ENCODE data around the gene EVI2B. TPM values are rescaled to one million over a fixed set of nuclear protein-coding genes. Genes with fewer than 3 reads are reported as not detected.

EVI2B gene
- total and polyA plus RNA-seq, 12 donors, result 0.77 to 14.2 (median 1.8) TPM

- Histone ChIP-seq H3K27ac (peak overlapping the region in 6 of 10 donors; percentile 0 to 89 (median 20)), H3K36me3 (peaks cover 0 to 14% (median under 1%) of the 10 kb centered on the region in 9 donors), H3K9me3 (no peaks in the 10 kb centered on the region), H3K27me3 (no peaks in the 10 kb centered on the region), H3K4me3 (peak overlapping the region in 7 of 10 donors; percentile 4 to 57 (median 26)), H3K4me1 (peaks cover 0 to 37% (median 7%) of the 10 kb centered on the region in 9 donors)
- 40 to 45% methylated on average over 1 of the region's 1 CpG for WGBS, 2 donors
- DNase-seq (no peak), ATAC-seq (no peak)
- intact Hi-C loops (cut with DNase I), result loop anchor here in 1 of 10 donors (10.0 kb wide), 1 partner anchor 76 kb away; no protein-coding TSS in a partner anchor
- TF ChIP-seq CTCF (IDR thresholded peaks at IDR 0.05), result no peak
Measured at GRCh38 chr17:31320791-31321190, 6.9 kb upstream of the EVI2B start.

GRCh38 chr17:31320241-31320640 is 6.4 kb upstream of the EVI2B start:
- ATAC-seq (no peak), DNase-seq (no peak)
- H3K27me3 ChIP-seq, result no peaks in the 10 kb centered on the region
- H3K27ac ChIP-seq, result peak overlapping the region in 4 of 10 donors; percentile 0 to 89 (median 16)
- intact Hi-C loops (cut with DNase I), result loop anchor here in 1 of 10 donors (10.0 kb wide), 1 partner anchor 75 kb away; no protein-coding TSS in a partner anchor
- TF ChIP-seq CTCF (IDR thresholded peaks at IDR 0.05), result no peak
- no peaks in the 10 kb centered on the region for H3K9me3 ChIP-seq
- peaks cover 0 to 8% (median 0%) of the 10 kb centered on the region in 9 donors for H3K36me3 ChIP-seq
- WGBS, 2 donors, result 91 to 92% methylated on average over 2 of the region's 2 CpGs
- peak overlapping the region in 4 of 10 donors; percentile 5 to 57 (median 30) for H3K4me3 ChIP-seq
- peaks cover 0 to 43% (median 7%) of the 10 kb centered on the region in 9 donors for H3K4me1 ChIP-seq

- peaks cover 0 to 55% (median 7%) of the 10 kb centered on the region in 9 donors for H3K4me1 ChIP-seq
- peaks cover 0 to 2% (median 0%) of the 10 kb centered on the region in 9 donors for H3K36me3 ChIP-seq
- H3K4me3 ChIP-seq, result peak overlapping the region in 7 of 10 donors; percentile 6 to 57 (median 33)
- WGBS, 2 donors, result 80 to 81% methylated on average over 5 of the region's 5 CpGs
- H3K27me3 ChIP-seq, result no peaks in the 10 kb centered on the region
- DNase-seq, result no peak
- peak in 1 of 8 donors; percentile 12 for ATAC-seq
- intact Hi-C loops (cut with DNase I), result no loop called here
- H3K9me3 ChIP-seq, result no peaks in the 10 kb centered on the region
- no peak for TF ChIP-seq CTCF (IDR thresholded peaks at IDR 0.05)
- peak overlapping the region in 8 of 10 donors; percentile 29 to 89 (median 62) for H3K27ac ChIP-seq
Measured at GRCh38 chr17:31318851-31319661, 5.2 kb upstream of the EVI2B start.

GRCh38 chr17:31318298-31318801 is 4.5 kb upstream of the EVI2B start:
- no peak for TF ChIP-seq CTCF (IDR thresholded peaks at IDR 0.05)
- 45 to 58% methylated on average over 8 of the region's 8 CpGs for WGBS, 2 donors
- intact Hi-C loops (cut with DNase I), result no loop called here
- H3K4me3 ChIP-seq, result peak overlapping the region in 7 of 10 donors; percentile 6 to 57 (median 33)
- H3K36me3 ChIP-seq, result no peaks in the 10 kb centered on the region
- no peaks in the 10 kb centered on the region for H3K9me3 ChIP-seq
- peaks cover 0 to 56% (median 7%) of the 10 kb centered on the region in 9 donors for H3K4me1 ChIP-seq
- no peaks in the 10 kb centered on the region for H3K27me3 ChIP-seq
- peak overlapping the region; percentile 29 to 89 (median 56) for H3K27ac ChIP-seq
- ATAC-seq, result peak; percentile 73 to 96 (median 90)
- DNase-seq, result peak; percentile 30 to 49

Data from heart right ventricle (tissue), 16 donors.